ENCODE results near the gene SNX24. TPM values are rescaled to one million over a fixed set of nuclear protein-coding genes. Genes with fewer than 3 reads are reported as not detected.

SNX24 gene
- total and polyA plus RNA-seq, 4 donors = 15.0 to 39.4 (median 24.4) TPM

DNA sequence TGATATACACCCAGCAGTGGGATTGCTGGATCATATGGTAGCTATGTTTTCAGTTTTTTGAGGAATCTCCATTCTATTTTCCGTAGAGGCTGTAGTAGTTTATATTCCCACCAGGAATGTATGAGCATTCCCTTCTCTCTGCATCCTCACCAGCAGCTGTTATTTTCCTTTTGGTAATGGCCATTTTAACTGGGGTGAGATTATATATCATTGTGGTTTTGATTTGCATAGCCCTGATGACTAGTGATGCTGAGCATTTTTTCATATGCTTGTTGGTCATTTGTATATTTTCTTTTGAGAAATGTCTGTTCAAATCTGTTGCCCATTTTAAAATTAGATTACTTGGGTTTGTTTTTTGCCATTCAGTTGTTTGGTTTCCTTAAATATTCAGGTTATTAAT, 202.3 kb downstream of the SNX24 start:
- H3K36me3 ChIP-seq (ENCODE audit: control insufficient read depth in 4 of 4, insufficient read depth in 4 of 4, low read length in 4 of 4) = no peaks in the 10 kb centered on the region
- no peaks in the 10 kb centered on the region for H3K4me1 ChIP-seq (ENCODE audit: control insufficient read depth in 5 of 5, insufficient read depth in 5 of 5, low read length in 5 of 5)
- H3K9ac ChIP-seq (ENCODE audit: insufficient read depth in 1 of 2, low read length in 2 of 2) = no peak overlapping the region
- ATAC-seq (ENCODE audit: insufficient read depth, low FRiP score) = no peak
- no peak overlapping the region for H3K4me3 ChIP-seq
- DNase-seq = no peak
- WGBS, 2 donors = 88 to 96% methylated on average over 1 of the region's 1 CpG
- H3K27ac ChIP-seq (ENCODE audit: low read depth in 1 of 2, low read length in 1 of 2) = no peak overlapping the region
- H3K27me3 ChIP-seq (ENCODE audit: control insufficient read depth in 3 of 3, insufficient read depth in 3 of 3, low read length in 2 of 3) = no peaks in the 10 kb centered on the region
- no peak for TF ChIP-seq CTCF (IDR thresholded peaks at IDR 0.05; ENCODE audit: control extremely low read depth, extremely low read depth)
- H3K9me3 ChIP-seq (ENCODE audit: control insufficient read depth in 4 of 4, insufficient read depth in 3 of 4, low read length in 3 of 4) = peaks cover 0 to 7% (median 2%) of the 10 kb centered on the region in 4 donors

- ATAC-seq (ENCODE audit: insufficient read depth, low FRiP score) (no peak), DNase-seq (no peak)
- Histone ChIP-seq H3K9ac (ENCODE audit: insufficient read depth in 1 of 2, low read length in 2 of 2) (no peak overlapping the region), H3K27ac (ENCODE audit: low read depth in 1 of 2, low read length in 1 of 2) (no peak overlapping the region), H3K4me3 (no peak overlapping the region), H3K36me3 (ENCODE audit: control insufficient read depth in 4 of 4, insufficient read depth in 4 of 4, low read length in 4 of 4) (no peaks in the 10 kb centered on the region), H3K27me3 (ENCODE audit: control insufficient read depth in 3 of 3, insufficient read depth in 3 of 3, low read length in 2 of 3) (no peaks in the 10 kb centered on the region), H3K9me3 (ENCODE audit: control insufficient read depth in 4 of 4, insufficient read depth in 3 of 4, low read length in 3 of 4) (peaks cover 0 to 7% (median 2%) of the 10 kb centered on the region in 4 donors), H3K4me1 (ENCODE audit: control insufficient read depth in 5 of 5, insufficient read depth in 5 of 5, low read length in 5 of 5) (no peaks in the 10 kb centered on the region)
- WGBS, 2 donors = 85 to 88% methylated on average over 2 of the region's 2 CpGs
- no peak for TF ChIP-seq CTCF (IDR thresholded peaks at IDR 0.05; ENCODE audit: control extremely low read depth, extremely low read depth)
Observed at GRCh38 chr5:123051206-123051605, 205.8 kb downstream of the SNX24 start.

Small RNA genes within 50 kb of the gene (small RNA-seq; reads per million reads assigned to genes)
- gene RN7SL689P (ENCODE audit: low replicate concordance) = not detected

Other genes starting within 250 kb of the SNX24 start
- gene SNX2, start 70.5 kb upstream of the SNX24 start, total RNA-seq = 100 to 1,000 TPM in 1 of 2 donors, 10 to 100 TPM in 1; 81.4 to 102 TPM
- 10 to 100 TPM; 30.9 to 62.7 TPM for gene SNX2, start 70.5 kb upstream of the SNX24 start, polyA plus RNA-seq
- 10 to 100 TPM; 26.4 to 40.3 TPM for gene PPIC, start 191.1 kb downstream of the SNX24 start, total RNA-seq
- 10 to 100 TPM; 21.4 to 36.1 TPM for gene PPIC, start 191.1 kb downstream of the SNX24 start, polyA plus RNA-seq
- 10 to 100 TPM in 1 of 2 donors, 1 to 10 TPM in 1; 7.8 to 20.0 TPM for gene PRDM6, start 243.6 kb downstream of the SNX24 start, total RNA-seq
- gene PRDM6, start 243.6 kb downstream of the SNX24 start, polyA plus RNA-seq = 1 to 10 TPM; 1.0 to 1.8 TPM